HL-60 (cell line): Measurements from ENCODE around the gene PAK4.

ENCODE experiments used
- DNase-seq, 2 experiments: peaks; one replicate each; pipeline ENCODE4 v3.0.0-alpha.2; 2010 to 2020; ENCODE audit warnings: low read depth in 1 of 2, low spot score in 1 of 2
- H3K27ac ChIP-seq: fragments of 250-450 bp; sonication (Bioruptor Pico); replicated peaks from 2 replicates; pipeline ENCODE4 v1.5.1; 2020; ENCODE audit warnings: mild to moderate bottlenecking, moderate library complexity
- H3K27me3 ChIP-seq: fragments of 250-450 bp; sonication (Bioruptor Pico); 2 replicates; pipeline ENCODE4 v1.5.1; 2021; ENCODE audit warnings: mild to moderate bottlenecking, moderate library complexity; ENCODE audit not compliant: insufficient read depth, poor library complexity, severe bottlenecking
- H3K4me3 ChIP-seq: replicated peaks from 2 replicates; pipeline ENCODE4 v1.5.1; 2011; ENCODE audit warnings: mild to moderate bottlenecking, control low read depth, low read length; ENCODE audit not compliant: insufficient read depth
- CTCF ChIP-seq: IDR thresholded peaks from one replicate; pipeline ENCODE4 v1.5.1; 2011; ENCODE audit warnings: low read length, control low read depth, inconsistent platforms; ENCODE audit not compliant: insufficient read depth
- GABPA ChIP-seq: IDR thresholded peaks from 2 replicates; pipeline ENCODE4 v1.6.1; 2012; ENCODE audit warnings: low read depth
- POLR2AphosphoS5 ChIP-seq: IDR thresholded peaks from 2 replicates; pipeline ENCODE4 v1.6.1; 2012; ENCODE audit warnings: low read depth
- REST ChIP-seq: IDR thresholded peaks from 2 replicates; pipeline ENCODE4 v1.6.1; 2012; ENCODE audit warnings: low read depth; ENCODE audit not compliant: insufficient replicate concordance
- SPI1 ChIP-seq: IDR thresholded peaks from 2 replicates; pipeline ENCODE4 v1.6.1; 2012; ENCODE audit warnings: low read depth, mild to moderate bottlenecking, borderline replicate concordance

Gene PAK4

GRCh38 chr19:39200066-39200802 lies 74.6 kb downstream of the PAK4 start:
- Histone ChIP-seq H3K27me3 (peaks cover 62% of the 10 kb centered on the region), H3K4me3 (no peak overlapping the region), H3K27ac (no peak overlapping the region)
- no peak for TF ChIP-seq GABPA
- TF ChIP-seq SPI1, result no peak
- no peak for TF ChIP-seq POLR2AphosphoS5
- no peak for DNase-seq

- DNase-seq, result no peak
- TF ChIP-seq POLR2AphosphoS5 (no peak), CTCF (no peak), REST (no peak)
- Histone ChIP-seq H3K27ac (no peak overlapping the region), H3K4me3 (no peak overlapping the region), H3K27me3 (peaks cover 60% of the 10 kb centered on the region)
These were observed 75.2 kb downstream of the PAK4 start for GRCh38 chr19:39200803-39201115.

GRCh38 chr19:39202998-39203355 lies 77.4 kb downstream of the PAK4 start:
- no peak overlapping the region for H3K4me3 ChIP-seq
- H3K27me3 ChIP-seq, result peaks cover 44% of the 10 kb centered on the region
- DNase-seq, result no peak
- H3K27ac ChIP-seq, result no peak overlapping the region
- TF ChIP-seq REST (no peak), GABPA (no peak), POLR2AphosphoS5 (no peak), CTCF (no peak), SPI1 (no peak)

- no peak within 1 kb of the TSS for H3K27ac ChIP-seq
- TF ChIP-seq POLR2AphosphoS5, result no peak
- no peak for TF ChIP-seq REST
- TF ChIP-seq GABPA, result no peak
- no peak for TF ChIP-seq SPI1
- no peak for TF ChIP-seq CTCF
- H3K27me3 ChIP-seq, result peaks cover 40% of the 10 kb centered on the region
- DNase-seq, result no peak
- no peak within 1 kb of the TSS for H3K4me3 ChIP-seq
These were observed 78.1 kb downstream of the PAK4 start, which contains the start of gene SYCN for GRCh38 chr19:39203372-39204341. Gene SYCN, minus strand, starts transcription at chr19:39204263. Its CDS starts 9 bp downstream, at chr19:39204254.
